Stomach (tissue), 9 donors: ENCODE measurements around the gene GPC6. TPM values are rescaled to one million over a fixed set of nuclear protein-coding genes. Genes with fewer than 3 reads are reported as not detected.

Source experiments
- DNase-seq, 2 donors: peaks; one replicate each; pipeline versions ENCODE4 v3.0.0 to v3.0.0-alpha.2; 2013 to 2019
- H3K27ac ChIP-seq, 5 donors: fragments of 200-600 bp in 4 of 5; sonication (generic) in 4 of 5; one replicate each; pipeline ENCODE4 v1.5.1; 2013 to 2019; ENCODE audit warnings: mild to moderate bottlenecking in 1 of 5, moderate library complexity in 1 of 5
- H3K27me3 ChIP-seq, 3 donors: fragments of 200-600 bp; sonication (generic); one replicate each; pipeline ENCODE4 v1.5.1; 2017 to 2019; ENCODE audit warnings: mixed run types in 1 of 3
- H3K36me3 ChIP-seq, 4 donors: fragments of 200-600 bp; sonication (generic); 1 replicate in 3 of 4; 2 replicates in 1 of 4; pipeline ENCODE4 v1.5.1; 2016 to 2019
- H3K4me1 ChIP-seq, 4 donors: fragments of 200-600 bp; sonication (generic); one replicate each; pipeline ENCODE4 v1.5.1; 2016 to 2019
- H3K4me3 ChIP-seq, 4 donors: fragments of 200-600 bp; sonication (generic) in 3 of 4; one replicate each; pipeline ENCODE4 v1.5.1; 2016 to 2019; ENCODE audit warnings: mild to moderate bottlenecking in 1 of 4
- H3K9me3 ChIP-seq, 4 donors: fragments of 200-600 bp; sonication (generic); one replicate each; pipeline ENCODE4 v1.5.1; 2016 to 2019
- CTCF ChIP-seq, 7 experiments: fragments of 450-650 bp in 4 of 7; fragments of 200-600 bp in 3 of 7; sonication (generic) in 3 of 7; IDR thresholded peaks; one replicate each; pipeline ENCODE4 v1.5.1; 2016 to 2019; ENCODE audit warnings: antibody characterized with exemption in 7 of 7, control low read depth in 2 of 7, mild to moderate bottlenecking in 1 of 7
- EP300 ChIP-seq: sonication (generic); formaldehyde crosslinking; IDR thresholded peaks from one replicate; pipeline ENCODE4 v1.6.1; 2017; ENCODE audit warnings: antibody characterized with exemption
- POLR2A ChIP-seq, 4 donors: fragments of 450-650 bp; IDR thresholded peaks; one replicate each; pipeline ENCODE4 v1.6.1; 2016; ENCODE audit warnings: antibody characterized with exemption in 4 of 4, control low read depth in 2 of 4, mild to moderate bottlenecking in 1 of 4, moderate library complexity in 1 of 4
- POLR2AphosphoS5 ChIP-seq, 3 donors: sonication (generic); formaldehyde crosslinking; IDR thresholded peaks; one replicate each; pipeline ENCODE4 v1.6.1; 2016; ENCODE audit warnings: antibody characterized with exemption in 3 of 3
- WGBS, 5 donors: extraction: QIAGEN DNeasy Blood & Tissue Kit in 3 of 5; methylation state at CpG; one replicate each; pipeline versions ENCODE4 v1.1.5 to v1.1.7; 2013 to 2018; 5-methylcytosine and 5-hydroxymethylcytosine counted together
- intact Hi-C: fragments of 100-400 bp; cut with DNase I; formaldehyde crosslinking; loops from one replicate; pipeline ENCODE4 v1.15.1; 2023; ENCODE audit warnings: low total_unique reads
- polyA plus RNA-seq, 3 donors: library from polyadenylated mRNA; stranded (reverse); fragments of 200-250 nt; gene quantifications; one replicate each; pipeline ENCODE4 v1.2.3, GENCODE V29; 2013
- total RNA-seq, 5 donors: library from RNA; depleted of rRNA; stranded (reverse); fragments of >200 nt; gene quantifications; one replicate each; pipeline versions ENCODE4 v1.1.0 to v1.2.3, GENCODE V29; 2014 to 2016
- donor health status: healthy with polysubstance abuse.
- donor health status: Bipolar disorder and iron deficiency.
- donor health status: healthy.

The GPC6 gene
- total and polyA plus RNA-seq, 8 donors: 0.70 to 52.7 (median 5.6) TPM

DNA sequence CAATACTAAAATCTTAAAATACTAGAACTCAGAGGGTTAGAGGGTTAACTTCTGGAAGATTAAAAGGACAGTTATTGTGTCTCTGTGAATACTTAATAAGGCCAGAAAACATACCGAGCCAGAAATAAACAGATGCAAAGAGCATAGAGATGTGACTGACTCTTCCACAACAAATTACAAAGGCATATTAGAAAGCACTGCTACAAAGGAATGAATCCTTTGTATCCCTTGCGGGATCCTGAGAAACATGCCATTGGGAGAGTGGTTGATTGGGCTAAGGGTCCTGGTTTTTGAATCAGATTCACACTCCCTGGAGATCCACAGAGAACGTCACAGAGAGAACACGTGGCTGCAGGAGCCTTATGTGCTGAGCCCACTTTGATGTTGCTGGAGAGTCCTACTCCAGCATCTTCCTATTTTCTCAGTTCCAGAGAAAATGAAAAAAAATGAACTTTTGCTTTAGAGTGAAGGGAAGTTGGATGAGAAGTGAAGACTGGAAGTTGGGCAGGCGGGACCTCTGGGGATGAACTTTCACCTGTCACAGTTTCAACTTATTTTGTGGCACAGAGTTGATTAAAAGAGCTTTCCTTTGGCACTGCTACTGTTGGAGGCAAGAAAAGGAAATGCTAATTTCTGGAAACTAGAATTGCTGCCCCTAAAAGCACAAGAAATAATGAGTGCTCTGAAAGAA, 943.0 kb downstream of the GPC6 start:
- no peak for TF ChIP-seq POLR2A (IDR thresholded peaks at IDR 0.05)
- no peak for TF ChIP-seq CTCF (IDR thresholded peaks at IDR 0.05)
- no peak for TF ChIP-seq POLR2AphosphoS5 (IDR thresholded peaks at IDR 0.05)
- TF ChIP-seq EP300: no peak
- no peak overlapping the region for H3K4me3 ChIP-seq
- intact Hi-C loops: no loop called here
- H3K4me1 ChIP-seq: no peaks in the 10 kb centered on the region
- H3K36me3 ChIP-seq: no peaks in the 10 kb centered on the region
- no peak overlapping the region for H3K27ac ChIP-seq
- WGBS, 5 donors: 69 to 73% (median 72%) methylated on average over 5 of the region's 5 CpGs
- no peaks in the 10 kb centered on the region for H3K27me3 ChIP-seq
- no peaks in the 10 kb centered on the region for H3K9me3 ChIP-seq
- DNase-seq: no peak

- TF ChIP-seq POLR2A (IDR thresholded peaks at IDR 0.05) (no peak), POLR2AphosphoS5 (IDR thresholded peaks at IDR 0.05) (no peak), CTCF (IDR thresholded peaks at IDR 0.05) (no peak)
- WGBS, 5 donors: 54 to 81% (median 71%) methylated on average over 4 of the region's 4 CpGs
- intact Hi-C loops: no loop called here
- H3K9me3 ChIP-seq: no peaks in the 10 kb centered on the region
- H3K4me1 ChIP-seq: no peaks in the 10 kb centered on the region
- DNase-seq: no peak
- no peak overlapping the region for H3K27ac ChIP-seq
- no peak overlapping the region for H3K4me3 ChIP-seq
- H3K36me3 ChIP-seq: no peaks in the 10 kb centered on the region
- H3K27me3 ChIP-seq: no peaks in the 10 kb centered on the region
These were observed 943.6 kb downstream of the GPC6 start for GRCh38 chr13:94170145-94170571.

DNA sequence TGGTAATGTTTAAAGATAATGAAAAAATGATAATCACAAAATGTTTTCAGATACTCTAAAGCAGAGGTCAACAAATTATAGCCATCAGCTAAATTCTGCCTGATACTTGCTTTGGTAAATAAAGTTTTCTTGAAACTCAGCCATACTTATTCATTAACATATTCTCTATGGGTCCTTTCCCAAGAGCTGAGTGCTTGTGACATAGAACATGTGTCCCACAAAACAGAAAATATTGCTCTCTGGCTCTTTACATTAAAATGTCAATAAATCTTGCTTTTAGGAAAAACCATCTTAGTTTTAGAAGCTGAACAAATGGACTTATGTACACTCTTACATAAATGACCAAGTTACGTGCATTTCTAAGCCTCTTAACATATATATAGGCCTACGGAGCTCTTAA, 945.8 kb downstream of the GPC6 start:
- intact Hi-C loops: no loop called here
- Histone ChIP-seq H3K4me3 (no peak overlapping the region), H3K9me3 (no peaks in the 10 kb centered on the region), H3K27me3 (no peaks in the 10 kb centered on the region), H3K27ac (no peak overlapping the region), H3K36me3 (no peaks in the 10 kb centered on the region), H3K4me1 (no peaks in the 10 kb centered on the region)
- no peak for DNase-seq
- TF ChIP-seq POLR2AphosphoS5 (IDR thresholded peaks at IDR 0.05) (no peak), POLR2A (IDR thresholded peaks at IDR 0.05) (no peak), CTCF (IDR thresholded peaks at IDR 0.05) (no peak), EP300 (no peak)
- WGBS, 5 donors: 90 to 97% (median 94%) methylated on average over 2 of the region's 2 CpGs

DNA sequence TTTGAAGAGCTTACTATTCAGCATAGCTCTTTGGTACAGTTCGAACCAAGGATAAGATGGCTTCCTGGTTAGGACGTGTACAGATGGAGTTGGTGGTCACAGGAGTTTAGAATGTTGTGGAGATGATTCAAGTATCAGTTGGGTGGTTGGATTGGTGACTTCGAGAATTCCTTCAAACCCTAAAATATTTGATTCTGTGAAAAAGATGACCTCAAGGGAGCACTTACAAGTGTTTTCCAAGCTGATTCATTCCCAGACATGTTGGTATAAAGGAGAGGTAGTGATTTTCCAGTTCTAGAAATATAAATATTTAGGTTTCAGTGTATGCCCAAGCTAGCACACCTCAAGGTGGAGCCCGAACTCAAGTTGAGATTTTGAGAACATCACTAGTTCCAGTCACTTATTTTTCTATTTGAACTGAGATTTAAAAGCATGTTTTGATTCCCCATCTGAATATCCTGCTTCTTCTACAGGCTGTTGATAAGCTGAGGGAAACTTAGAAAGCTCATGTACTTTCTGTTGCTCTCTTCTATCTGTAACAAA, 946.8 kb downstream of the GPC6 start:
- no peak overlapping the region for H3K4me3 ChIP-seq
- no peak overlapping the region for H3K27ac ChIP-seq
- H3K27me3 ChIP-seq: no peaks in the 10 kb centered on the region
- H3K4me1 ChIP-seq: no peaks in the 10 kb centered on the region
- DNase-seq: no peak
- WGBS, 5 donors: 59 to 76% (median 72%) methylated on average over 4 of the region's 4 CpGs
- no peaks in the 10 kb centered on the region for H3K36me3 ChIP-seq
- no peaks in the 10 kb centered on the region for H3K9me3 ChIP-seq
- intact Hi-C loops: no loop called here
- no peak for TF ChIP-seq EP300
- TF ChIP-seq POLR2AphosphoS5 (IDR thresholded peaks at IDR 0.05): no peak
- no peak for TF ChIP-seq POLR2A (IDR thresholded peaks at IDR 0.05)
- TF ChIP-seq CTCF (IDR thresholded peaks at IDR 0.05): no peak
